ENCODE data around the gene LRRTM1. TPM values are rescaled to one million over a fixed set of nuclear protein-coding genes. Genes with fewer than 3 reads are reported as not detected.

Gene LRRTM1
- polyA plus RNA-seq, 4 donors, result 20.2 to 32.1 (median 24.8) TPM

DNA sequence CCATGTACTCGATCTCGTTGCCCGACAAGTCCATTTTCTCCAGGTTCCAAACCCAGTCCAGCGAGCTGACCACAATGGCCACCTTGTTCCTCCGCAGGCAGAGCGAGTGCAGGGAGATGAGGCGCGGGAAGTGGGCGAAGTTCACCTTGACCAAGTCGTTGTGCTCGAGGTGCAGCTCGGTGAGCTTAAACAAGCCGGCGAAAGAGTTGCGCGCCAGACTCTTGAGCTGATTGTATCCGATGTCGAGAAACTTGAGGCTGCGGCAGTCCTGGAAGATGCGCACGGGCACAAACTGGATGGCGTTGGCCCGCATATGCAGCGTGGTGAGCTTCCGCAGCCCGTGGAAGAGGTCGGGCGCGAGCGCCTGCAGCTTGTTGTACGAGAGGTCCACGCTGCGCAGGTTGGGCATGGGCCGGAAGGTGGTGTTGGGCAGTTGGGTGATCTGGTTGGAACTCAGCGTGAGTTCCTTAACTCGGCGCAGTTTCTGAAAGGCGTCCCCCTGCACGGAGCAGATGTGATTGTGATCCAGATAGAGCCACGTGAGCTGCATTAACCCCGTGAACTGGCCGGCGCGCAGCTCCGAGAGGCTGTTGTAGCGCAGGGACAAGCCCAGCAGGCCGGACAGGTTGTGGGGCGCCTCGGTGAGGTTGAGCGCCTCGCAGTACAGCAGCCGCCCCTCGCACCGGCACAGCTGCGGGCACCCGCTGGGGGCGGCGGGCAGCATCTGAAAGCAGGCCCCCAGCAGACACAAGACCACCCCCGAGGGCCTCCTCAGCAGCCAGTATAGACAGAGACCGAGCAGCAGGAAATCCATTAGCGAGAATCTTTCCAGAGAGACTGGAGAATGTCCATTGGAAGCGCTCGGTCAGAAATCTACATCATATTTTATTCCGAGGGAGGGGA, 1.3 kb downstream of the LRRTM1 start:
- DNase-seq (ENCODE audit: low read depth in 4 of 4, low spot score in 3 of 4), result no peak

DNA sequence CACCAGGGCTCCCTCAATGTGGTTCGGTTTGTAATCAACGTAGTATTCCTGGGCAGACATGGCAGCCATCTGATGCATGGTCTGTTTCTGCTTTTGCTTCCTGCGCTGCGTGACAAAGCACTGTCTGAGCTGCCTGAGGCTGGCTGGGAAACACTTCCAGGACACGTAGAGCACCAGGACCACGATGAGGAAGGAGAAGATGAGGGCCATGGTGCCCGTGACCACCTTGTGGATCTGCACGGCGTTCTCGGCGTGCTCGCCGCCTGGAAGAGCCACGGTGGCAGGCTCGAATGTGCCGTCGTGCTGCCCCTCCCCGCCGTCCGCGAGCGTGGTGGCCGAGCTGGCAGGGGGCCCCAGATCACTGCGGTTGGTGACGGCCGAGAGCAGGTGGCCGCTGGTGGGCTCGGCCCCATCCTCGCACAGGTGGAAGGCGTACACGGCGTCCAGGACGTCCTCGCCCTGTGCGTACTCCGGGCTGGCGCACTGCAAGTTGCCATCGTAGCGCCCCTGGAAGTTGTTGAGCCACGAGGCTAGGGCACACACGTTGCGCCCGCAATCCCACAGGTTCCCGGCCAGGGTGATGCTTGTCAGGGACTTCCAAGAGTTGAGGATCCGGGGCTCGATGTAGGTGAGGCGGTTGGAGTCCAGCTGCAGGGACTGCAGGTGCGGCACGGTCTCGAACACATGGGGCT, 2.1 kb downstream of the LRRTM1 start:
- DNase-seq (ENCODE audit: low read depth in 4 of 4, low spot score in 3 of 4), result no peak

DNA sequence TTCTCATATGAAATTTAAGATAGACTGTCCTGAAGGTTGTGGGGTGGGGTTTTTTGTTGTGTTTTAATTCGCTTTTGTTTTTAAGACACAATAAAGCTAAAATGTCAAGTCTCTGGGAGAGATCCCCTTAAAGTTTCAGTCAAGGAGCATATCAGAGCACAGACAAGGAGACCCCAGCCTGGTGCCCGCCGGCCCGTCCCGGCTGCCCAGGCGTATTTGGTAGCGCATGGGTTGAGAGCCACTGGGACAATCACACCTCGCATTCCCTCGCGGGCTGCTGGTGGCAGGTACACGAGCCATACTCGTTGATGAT, 2.6 kb downstream of the LRRTM1 start:
- no peak for DNase-seq (ENCODE audit: low read depth in 4 of 4, low spot score in 3 of 4)

- no peak for DNase-seq (ENCODE audit: low read depth in 4 of 4, low spot score in 3 of 4)
Measured at GRCh38 chr2:80300954-80301353, 3.6 kb downstream of the LRRTM1 start.

- no peak for DNase-seq (ENCODE audit: low read depth in 4 of 4, low spot score in 3 of 4)
Measured at GRCh38 chr2:80300346-80300745, 4.2 kb downstream of the LRRTM1 start.

- no peak for DNase-seq (ENCODE audit: low read depth in 4 of 4, low spot score in 3 of 4)
Measured at GRCh38 chr2:80299661-80300060, 4.9 kb downstream of the LRRTM1 start.

- DNase-seq (ENCODE audit: low read depth in 4 of 4, low spot score in 3 of 4), result no peak
Measured at GRCh38 chr2:80298954-80299353, 5.6 kb downstream of the LRRTM1 start.

DNA sequence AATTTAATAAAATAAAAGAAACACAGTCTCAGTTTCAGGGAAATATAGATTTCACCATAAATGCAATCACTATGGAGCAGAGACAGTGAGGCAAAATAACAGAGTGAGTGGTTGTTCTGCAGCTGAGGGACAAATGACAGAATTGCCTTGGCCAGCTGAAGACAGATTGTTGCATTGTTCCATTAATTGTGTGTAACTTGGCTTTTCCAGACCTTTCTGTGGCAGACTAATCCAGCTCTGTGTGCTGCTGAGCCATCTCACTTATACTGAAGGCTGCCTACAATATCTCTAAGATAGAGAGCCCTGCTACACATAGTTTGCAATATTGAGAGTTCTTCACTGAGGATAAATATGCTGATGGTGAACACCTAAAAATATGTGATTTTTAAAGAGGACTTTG, 11.5 kb downstream of the LRRTM1 start:
- no peak for DNase-seq (ENCODE audit: low read depth in 4 of 4, low spot score in 3 of 4)

GRCh38 chr2:80292474-80292873, 12.1 kb downstream of the LRRTM1 start:
- DNase-seq (ENCODE audit: low read depth in 4 of 4, low spot score in 3 of 4), result no peak

DNA sequence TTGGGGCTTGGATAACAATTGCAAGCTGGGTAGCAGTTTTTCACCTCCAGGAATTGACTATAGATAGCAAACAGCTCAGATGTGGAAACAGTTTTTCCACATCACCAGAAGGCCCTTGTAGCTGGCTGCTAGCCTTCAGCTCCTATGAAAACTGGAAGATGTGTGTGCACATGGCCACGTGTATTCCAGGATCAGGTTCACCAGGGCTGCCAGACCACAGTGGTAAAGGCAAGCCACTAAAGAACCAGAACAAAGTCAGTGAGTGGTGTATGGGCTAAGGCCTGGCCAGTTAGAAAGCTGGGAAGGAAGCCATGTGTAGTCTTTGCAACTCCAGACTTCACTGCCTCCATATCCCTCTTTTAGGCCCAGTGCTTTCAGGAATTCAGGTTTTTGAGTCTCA, 12.9 kb downstream of the LRRTM1 start:
- DNase-seq (ENCODE audit: low read depth in 4 of 4, low spot score in 3 of 4), result no peak

- no peak for DNase-seq (ENCODE audit: low read depth in 4 of 4, low spot score in 3 of 4)
Measured at GRCh38 chr2:80288576-80288975, 16.0 kb downstream of the LRRTM1 start.

DNA sequence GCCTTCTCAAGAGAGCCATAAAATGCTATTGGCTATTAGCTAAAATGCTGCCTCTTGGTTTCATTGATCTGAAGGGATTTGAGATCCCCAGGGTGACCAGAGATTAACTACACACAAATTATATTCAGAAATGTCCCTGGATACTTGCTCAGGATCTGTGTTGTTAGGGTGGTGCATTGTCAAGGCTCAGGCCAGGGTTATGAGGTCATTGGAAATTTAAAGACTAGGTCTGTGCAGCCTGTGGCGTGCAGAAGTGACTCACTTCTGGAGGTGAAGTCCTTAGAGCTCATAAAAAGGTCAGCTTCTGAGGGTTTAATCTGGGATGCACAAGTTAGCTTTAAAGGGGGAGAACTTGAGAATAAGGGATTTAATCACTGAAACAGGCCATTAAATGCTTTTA, 23.5 kb downstream of the LRRTM1 start:
- no peak for DNase-seq (ENCODE audit: low read depth in 4 of 4, low spot score in 3 of 4)

DNA sequence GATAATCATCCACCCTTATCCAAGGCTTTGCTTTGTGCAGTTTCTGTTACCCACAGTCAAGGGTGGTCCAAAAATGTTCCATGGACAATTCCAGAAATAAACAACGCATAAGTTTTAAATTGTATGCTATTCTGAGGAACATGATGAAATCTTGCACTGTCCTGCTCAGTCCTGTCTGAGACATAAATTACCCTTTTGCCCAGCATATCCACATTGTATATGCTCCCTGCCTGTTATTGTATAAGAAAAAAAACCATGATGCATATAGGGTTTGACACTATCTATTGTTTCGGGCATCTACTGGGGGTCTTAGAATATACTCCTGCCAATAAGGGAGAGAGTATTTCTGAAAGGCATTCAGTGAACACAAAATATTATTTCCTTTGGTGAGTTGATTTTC, 24.0 kb downstream of the LRRTM1 start:
- no peak for DNase-seq (ENCODE audit: low read depth in 4 of 4, low spot score in 3 of 4)

- no peak for DNase-seq (ENCODE audit: low read depth in 4 of 4, low spot score in 3 of 4)
Measured at GRCh38 chr2:80269806-80270205, 34.7 kb downstream of the LRRTM1 start.

GRCh38 chr2:80266231-80266630, 38.3 kb downstream of the LRRTM1 start:
- no peak for DNase-seq (ENCODE audit: low read depth in 4 of 4, low spot score in 3 of 4)

- no peak for DNase-seq (ENCODE audit: low read depth in 4 of 4, low spot score in 3 of 4)
Measured at GRCh38 chr2:80259292-80259691, 45.3 kb downstream of the LRRTM1 start.

DNA sequence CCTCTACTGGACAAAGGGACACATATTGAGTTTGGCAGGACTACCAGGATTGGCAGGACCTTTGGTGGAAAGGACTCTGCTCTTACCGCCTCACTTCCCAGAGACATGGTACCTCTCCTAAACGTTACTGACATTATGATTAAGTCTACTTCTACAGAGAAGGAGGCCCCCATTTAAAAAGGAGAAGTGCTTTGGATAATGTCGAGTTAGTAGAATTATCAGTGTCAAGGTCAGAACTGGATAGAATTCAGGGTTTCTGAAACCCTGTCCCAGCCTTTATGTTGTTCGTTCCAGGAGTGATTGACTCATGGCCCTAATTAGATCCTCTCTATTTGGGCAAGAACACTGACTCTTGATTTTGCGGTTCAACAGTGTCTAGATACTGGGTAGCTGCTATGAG, 45.8 kb downstream of the LRRTM1 start:
- no peak for DNase-seq (ENCODE audit: low read depth in 4 of 4, low spot score in 3 of 4)

DNA sequence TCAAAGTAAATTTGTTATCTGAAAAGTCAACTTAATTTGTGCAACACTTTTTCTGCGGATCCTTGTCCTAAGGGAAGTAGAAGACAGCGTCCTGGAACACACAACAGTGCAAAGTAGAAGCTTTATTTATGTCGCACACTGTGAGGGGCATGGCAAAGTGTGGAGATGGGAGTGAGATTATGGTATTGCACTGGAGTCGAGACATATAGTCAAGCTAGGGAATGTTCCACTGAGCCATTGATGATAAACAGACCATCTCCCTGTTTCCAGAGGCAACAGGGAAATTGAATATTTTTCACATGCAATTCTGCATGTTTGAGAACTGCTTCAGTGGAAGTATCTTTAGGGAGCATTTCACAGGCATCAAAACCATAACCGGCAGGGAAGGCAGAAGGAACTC, 46.2 kb downstream of the LRRTM1 start:
- no peak for DNase-seq (ENCODE audit: low read depth in 4 of 4, low spot score in 3 of 4)

GRCh38 chr2:80257450-80257849, 47.1 kb downstream of the LRRTM1 start:
- DNase-seq (ENCODE audit: low read depth in 4 of 4, low spot score in 3 of 4), result no peak

GRCh38 chr2:80256782-80257167, 47.8 kb downstream of the LRRTM1 start:
- DNase-seq (ENCODE audit: low read depth in 4 of 4, low spot score in 3 of 4), result no peak

GRCh38 chr2:80255918-80256781, 48.4 kb downstream of the LRRTM1 start:
- DNase-seq (ENCODE audit: low read depth in 4 of 4, low spot score in 3 of 4), result no peak
